Activated naive CD4-positive, alpha-beta T cell treated with anti-CD3 and anti-CD28 coated beads, Interleukin-2, amount 50 U/mL, for 16 hours (primary cell): ENCODE results near the gene SLC8A1.

Experiments
- DNase-seq: peaks from one replicate; pipeline ENCODE4 v3.0.0-alpha.2; 2020

SLC8A1 gene

GRCh38 chr2:40261042-40261441 lies 190.8 kb downstream of the SLC8A1 start:
- no peak for DNase-seq

- no peak for DNase-seq
Observed at GRCh38 chr2:40260437-40260836, 191.5 kb downstream of the SLC8A1 start.

GRCh38 chr2:40259900-40260299 lies 192.0 kb downstream of the SLC8A1 start:
- DNase-seq: no peak

GRCh38 chr2:40258135-40258457 lies 193.8 kb downstream of the SLC8A1 start:
- no peak for DNase-seq

GRCh38 chr2:40257340-40258134 lies 194.4 kb downstream of the SLC8A1 start:
- DNase-seq: no peak

- no peak for DNase-seq
Observed at GRCh38 chr2:40256649-40257048, 195.2 kb downstream of the SLC8A1 start.

GRCh38 chr2:40256008-40256407 lies 195.9 kb downstream of the SLC8A1 start:
- no peak for DNase-seq

- DNase-seq: no peak
Observed at GRCh38 chr2:40255103-40255502, 196.8 kb downstream of the SLC8A1 start.

GRCh38 chr2:40254611-40255010 lies 197.3 kb downstream of the SLC8A1 start:
- DNase-seq: no peak

GRCh38 chr2:40251137-40251536 lies 200.8 kb downstream of the SLC8A1 start:
- no peak for DNase-seq

GRCh38 chr2:40249577-40249976 lies 202.3 kb downstream of the SLC8A1 start:
- DNase-seq: no peak

- no peak for DNase-seq
Observed at GRCh38 chr2:40248294-40248693, 203.6 kb downstream of the SLC8A1 start.

GRCh38 chr2:40244675-40245074 lies 207.2 kb downstream of the SLC8A1 start:
- no peak for DNase-seq

GRCh38 chr2:40244251-40244650 lies 207.6 kb downstream of the SLC8A1 start:
- no peak for DNase-seq

- DNase-seq: no peak
Observed at GRCh38 chr2:40243581-40244187, 208.2 kb downstream of the SLC8A1 start.

- no peak for DNase-seq
Observed at GRCh38 chr2:40242315-40242714, 209.6 kb downstream of the SLC8A1 start.

- DNase-seq: no peak
Observed at GRCh38 chr2:40240070-40240469, 211.8 kb downstream of the SLC8A1 start.

- no peak for DNase-seq
Observed at GRCh38 chr2:40230707-40231432, 221.0 kb downstream of the SLC8A1 start.

GRCh38 chr2:40230186-40230585 lies 221.7 kb downstream of the SLC8A1 start:
- DNase-seq: no peak

- no peak for DNase-seq
Observed at GRCh38 chr2:40228310-40228709, 223.6 kb downstream of the SLC8A1 start.

- no peak for DNase-seq
Observed at GRCh38 chr2:40227210-40227609, 224.7 kb downstream of the SLC8A1 start.

GRCh38 chr2:40226637-40227036 lies 225.3 kb downstream of the SLC8A1 start:
- no peak for DNase-seq

GRCh38 chr2:40225670-40226210 lies 226.2 kb downstream of the SLC8A1 start:
- DNase-seq: no peak

GRCh38 chr2:40224318-40224717 lies 227.6 kb downstream of the SLC8A1 start:
- DNase-seq: no peak
